ENCODE data around the gene SMYD3. TPM values are rescaled to one million over a fixed set of nuclear protein-coding genes. Genes with fewer than 3 reads are reported as not detected.

The SMYD3 gene
- total and polyA plus RNA-seq, 8 donors = 20.4 to 35.1 (median 24.3) TPM

DNA sequence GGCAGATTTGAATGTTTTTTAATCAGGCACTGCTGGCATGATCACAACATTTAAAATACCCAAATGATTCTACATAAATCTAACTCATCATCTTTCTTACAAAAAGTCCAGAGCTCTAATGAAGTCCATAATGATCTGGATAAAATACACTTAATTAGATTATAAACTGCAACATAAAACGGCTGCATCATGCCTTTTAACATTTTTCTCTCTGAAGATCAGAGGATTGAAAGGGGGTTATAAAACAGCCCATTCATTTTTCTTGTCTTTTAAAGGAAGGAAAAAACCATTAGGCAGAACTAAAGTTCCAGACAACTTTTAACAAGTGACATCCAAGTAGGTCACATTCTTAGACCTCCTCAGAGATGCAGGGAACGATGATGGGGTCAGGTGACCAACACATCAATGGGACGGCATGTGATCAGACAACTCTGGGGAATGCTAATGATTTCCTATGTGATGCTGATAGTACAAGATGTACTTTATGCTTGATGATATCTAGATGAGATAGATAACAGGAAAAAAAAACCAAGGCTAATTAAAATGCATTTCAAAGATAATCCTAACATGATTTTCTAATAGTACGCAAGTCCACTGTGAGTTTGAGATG is 455.1 kb downstream of the SMYD3 start:
- Histone ChIP-seq H3K36me3 (no peaks in the 10 kb centered on the region), H3K27me3 (no peaks in the 10 kb centered on the region), H3K4me1 (no peaks in the 10 kb centered on the region), H3K27ac (no peak overlapping the region), H3K9me3 (peaks cover 0 to 2% of the 10 kb centered on the region in 2 donors), H3K4me3 (no peak overlapping the region)
- ATAC-seq (no peak), DNase-seq (no peak)
- TF ChIP-seq, protein P1, sequence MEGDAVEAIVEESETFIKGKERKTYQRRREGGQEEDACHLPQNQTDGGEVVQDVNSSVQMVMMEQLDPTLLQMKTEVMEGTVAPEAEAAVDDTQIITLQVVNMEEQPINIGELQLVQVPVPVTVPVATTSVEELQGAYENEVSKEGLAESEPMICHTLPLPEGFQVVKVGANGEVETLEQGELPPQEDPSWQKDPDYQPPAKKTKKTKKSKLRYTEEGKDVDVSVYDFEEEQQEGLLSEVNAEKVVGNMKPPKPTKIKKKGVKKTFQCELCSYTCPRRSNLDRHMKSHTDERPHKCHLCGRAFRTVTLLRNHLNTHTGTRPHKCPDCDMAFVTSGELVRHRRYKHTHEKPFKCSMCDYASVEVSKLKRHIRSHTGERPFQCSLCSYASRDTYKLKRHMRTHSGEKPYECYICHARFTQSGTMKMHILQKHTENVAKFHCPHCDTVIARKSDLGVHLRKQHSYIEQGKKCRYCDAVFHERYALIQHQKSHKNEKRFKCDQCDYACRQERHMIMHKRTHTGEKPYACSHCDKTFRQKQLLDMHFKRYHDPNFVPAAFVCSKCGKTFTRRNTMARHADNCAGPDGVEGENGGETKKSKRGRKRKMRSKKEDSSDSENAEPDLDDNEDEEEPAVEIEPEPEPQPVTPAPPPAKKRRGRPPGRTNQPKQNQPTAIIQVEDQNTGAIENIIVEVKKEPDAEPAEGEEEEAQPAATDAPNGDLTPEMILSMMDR (IDR thresholded peaks at IDR 0.05) = no peak
- intact Hi-C loops (cut with DNase I) = no loop called here

DNA sequence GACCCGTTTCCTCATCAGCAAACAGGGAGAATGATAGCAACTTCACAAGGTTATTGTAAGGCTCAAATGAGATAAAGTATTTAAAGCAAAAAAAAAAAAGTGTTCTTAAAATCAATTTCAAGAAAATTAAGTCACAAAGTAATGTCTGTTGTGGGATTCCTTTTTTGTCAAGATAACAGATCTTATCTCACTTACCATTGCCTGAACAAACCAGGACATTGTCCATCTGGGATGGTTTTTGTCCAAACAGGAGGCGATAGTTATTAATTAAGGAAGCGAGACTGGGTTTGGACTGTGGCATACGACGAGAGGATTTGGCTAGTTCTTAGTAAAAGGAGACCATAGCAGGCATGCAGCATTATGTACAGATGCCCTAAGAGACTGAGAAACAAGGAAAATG is 458.4 kb downstream of the SMYD3 start:
- Histone ChIP-seq H3K4me1 (no peaks in the 10 kb centered on the region), H3K27me3 (no peaks in the 10 kb centered on the region), H3K9me3 (peaks cover 0 to 2% of the 10 kb centered on the region in 2 donors), H3K36me3 (no peaks in the 10 kb centered on the region), H3K27ac (no peak overlapping the region), H3K4me3 (no peak overlapping the region)
- TF ChIP-seq, protein P1 (IDR thresholded peaks at IDR 0.05) = no peak
- ATAC-seq (no peak), DNase-seq (no peak)
- intact Hi-C loops (cut with DNase I) = no loop called here

DNA sequence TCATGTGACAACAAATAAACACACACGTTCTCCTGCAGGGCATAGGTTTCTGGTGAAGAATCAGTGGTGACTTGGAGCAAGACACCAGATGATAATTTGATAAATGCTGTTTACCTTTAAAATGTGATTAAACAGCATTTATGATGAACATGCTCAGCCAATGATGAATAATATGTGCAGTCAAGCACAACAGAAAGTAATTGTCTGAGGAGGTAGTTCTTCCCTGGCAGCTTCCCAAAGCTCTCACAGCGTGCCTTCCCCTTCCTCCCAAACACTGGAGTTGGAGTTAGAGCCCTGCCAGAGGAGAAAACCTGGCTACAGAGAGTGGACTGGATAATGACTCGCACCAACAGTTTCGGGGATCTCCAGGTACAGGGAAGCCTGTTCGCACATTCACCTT is 463.5 kb downstream of the SMYD3 start:
- no peaks in the 10 kb centered on the region for H3K36me3 ChIP-seq
- no peaks in the 10 kb centered on the region for H3K4me1 ChIP-seq
- no peak overlapping the region for H3K4me3 ChIP-seq
- ATAC-seq (no peak), DNase-seq (no peak)
- no peaks in the 10 kb centered on the region for H3K9me3 ChIP-seq
- TF ChIP-seq, protein P1 (IDR thresholded peaks at IDR 0.05) = no peak
- H3K27me3 ChIP-seq = no peaks in the 10 kb centered on the region
- H3K27ac ChIP-seq = no peak overlapping the region
- intact Hi-C loops (cut with DNase I) = no loop called here

DNA sequence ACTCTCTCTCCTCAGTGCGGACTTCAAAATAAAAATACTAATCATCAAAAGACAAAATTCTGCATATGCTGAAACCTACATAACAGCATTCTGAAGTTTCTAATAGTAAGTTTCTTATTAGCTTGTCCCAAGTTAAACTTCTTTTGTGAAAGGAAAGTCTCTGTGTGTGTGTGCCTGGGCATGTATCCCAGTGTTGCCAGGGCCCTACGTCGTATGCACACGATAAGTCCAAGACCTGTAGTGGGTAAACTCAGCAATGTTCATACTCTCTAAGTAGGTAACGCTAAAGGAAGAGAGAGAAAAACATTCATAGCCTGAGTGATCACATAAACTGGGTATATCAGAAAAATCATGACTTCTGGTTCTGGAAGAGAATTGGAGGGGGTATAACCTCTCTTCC is 465.7 kb downstream of the SMYD3 start:
- no peak for ATAC-seq
- Histone ChIP-seq H3K27me3 (no peaks in the 10 kb centered on the region), H3K4me1 (no peaks in the 10 kb centered on the region), H3K9me3 (no peaks in the 10 kb centered on the region), H3K36me3 (no peaks in the 10 kb centered on the region), H3K27ac (no peak overlapping the region), H3K4me3 (no peak overlapping the region)
- no peak for DNase-seq
- TF ChIP-seq, protein P1 (IDR thresholded peaks at IDR 0.05) = no peak
- intact Hi-C loops (cut with DNase I) = no loop called here

DNA sequence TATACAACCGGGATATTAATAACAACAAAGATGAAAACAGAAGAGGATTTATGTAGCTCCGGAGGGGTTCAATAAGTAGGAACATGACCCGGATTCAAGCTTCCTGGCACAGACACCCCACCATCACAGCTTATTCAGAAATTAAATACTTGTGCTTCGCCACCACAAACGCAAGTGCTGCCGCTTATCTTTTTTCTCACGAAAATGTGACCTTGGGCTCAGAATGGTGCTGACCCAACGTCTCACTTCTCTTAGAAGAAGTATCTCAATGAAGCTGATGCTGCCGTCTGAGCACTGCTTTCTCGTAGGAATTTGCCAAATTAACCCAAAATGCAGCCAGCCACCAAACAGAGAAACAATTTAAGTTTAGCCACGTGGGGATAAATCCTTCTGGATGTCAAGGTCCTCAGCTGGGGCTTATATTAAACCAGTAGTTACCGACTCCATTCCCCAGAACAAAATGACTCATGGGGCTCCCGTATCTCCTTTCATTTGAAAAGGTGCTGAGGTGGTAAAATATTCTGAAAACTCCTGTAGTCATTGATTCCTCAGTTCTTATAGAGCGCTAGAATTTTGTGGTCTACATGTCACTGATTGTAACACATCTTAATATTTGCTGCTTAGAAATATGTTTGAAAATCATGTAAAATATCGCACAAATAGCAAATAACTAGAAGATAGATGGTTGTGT is 466.7 kb downstream of the SMYD3 start:
- TF ChIP-seq, protein P1 (IDR thresholded peaks at IDR 0.05) = no peak
- DNase-seq (no peak), ATAC-seq (no peak)
- intact Hi-C loops (cut with DNase I) = no loop called here
- H3K27ac ChIP-seq = no peak overlapping the region
- no peaks in the 10 kb centered on the region for H3K27me3 ChIP-seq
- no peaks in the 10 kb centered on the region for H3K36me3 ChIP-seq
- H3K4me1 ChIP-seq = no peaks in the 10 kb centered on the region
- H3K4me3 ChIP-seq = no peak overlapping the region
- no peaks in the 10 kb centered on the region for H3K9me3 ChIP-seq
